DOHH2 (cell line): Measurements from ENCODE around the gene KIRREL2.

ENCODE experiments used
- H3F3A ChIP-seq: fragments of 200-600 bp; sonication (generic), shearing (Covaris generic); 2 replicates; pipeline ENCODE4 v1.6.0; 2016; ENCODE audit warnings: antibody characterized with exemption, mild to moderate bottlenecking; ENCODE audit not compliant: control insufficient read depth, insufficient read depth
- H3K27ac ChIP-seq: fragments of 200-600 bp; sonication (generic); 2 replicates; pipeline ENCODE4 v1.5.1; 2014; ENCODE audit warnings: low read depth, mild to moderate bottlenecking, low read length, moderate library complexity
- H3K27me3 ChIP-seq: fragments of 200-600 bp; sonication (generic); 2 replicates; pipeline ENCODE4 v1.6.1; 2014; ENCODE audit warnings: mild to moderate bottlenecking, low read length, mixed read lengths; ENCODE audit not compliant: control insufficient read depth
- H3K36me3 ChIP-seq: fragments of 200-600 bp; sonication (generic); 2 replicates; pipeline ENCODE4 v1.6.1; 2014; ENCODE audit warnings: mild to moderate bottlenecking, low read length, moderate library complexity, mixed read lengths; ENCODE audit not compliant: control insufficient read depth
- H3K4me1 ChIP-seq: fragments of 200-600 bp; sonication (generic); 2 replicates; pipeline ENCODE4 v1.6.1; 2014; ENCODE audit warnings: mild to moderate bottlenecking, low read length, mixed read lengths; ENCODE audit not compliant: control insufficient read depth
- H3K4me2 ChIP-seq: fragments of 200-600 bp; sonication (generic); 2 replicates; pipeline ENCODE4 v1.6.0; 2014; ENCODE audit warnings: mild to moderate bottlenecking, low read length, moderate library complexity
- H3K4me3 ChIP-seq: fragments of 200-600 bp; sonication (generic); 2 replicates; pipeline ENCODE4 v1.5.1; 2014; ENCODE audit warnings: mild to moderate bottlenecking, low read length, mixed read lengths
- H3K79me2 ChIP-seq: fragments of 200-600 bp; sonication (generic); 2 replicates; pipeline ENCODE4 v1.6.1; 2014; ENCODE audit warnings: mild to moderate bottlenecking, low read length, mixed read lengths; ENCODE audit not compliant: control insufficient read depth
- H3K9me2 ChIP-seq: fragments of 200-600 bp; sonication (generic); replicated peaks from 2 replicates; pipeline ENCODE4 v1.6.1; 2014; ENCODE audit warnings: mild to moderate bottlenecking, low read length, mixed read lengths; ENCODE audit not compliant: control insufficient read depth
- H3K9me3 ChIP-seq: fragments of 200-600 bp; sonication (generic); 2 replicates; pipeline ENCODE4 v1.6.1; 2014; ENCODE audit warnings: antibody characterized with exemption, low read length, mixed read lengths; ENCODE audit not compliant: control insufficient read depth, insufficient read depth
- H4K20me1 ChIP-seq: fragments of 200-600 bp; sonication (generic); 2 replicates; pipeline ENCODE4 v1.6.0; 2014; ENCODE audit warnings: low read depth, mild to moderate bottlenecking, antibody characterized with exemption, low read length, moderate library complexity; ENCODE audit not compliant: control insufficient read depth, insufficient read depth
- EZH2phosphoT487 ChIP-seq: fragments of 200-600 bp; sonication (generic); IDR thresholded peaks from 2 replicates; pipeline ENCODE4 v1.6.1; 2017; ENCODE audit warnings: borderline replicate concordance, mild to moderate bottlenecking, antibody characterized with exemption, low read length, moderate library complexity, mixed read lengths
- TF ChIP-seq, protein P1 (sequence below): fragments of 200-600 bp; sonication (generic); IDR thresholded peaks from one replicate; pipeline ENCODE4 v1.5.1; 2014; ENCODE audit warnings: antibody characterized with exemption, mild to moderate bottlenecking, low read depth, low read length; ENCODE audit not compliant: poor library complexity, severe bottlenecking

Gene KIRREL2

DNA sequence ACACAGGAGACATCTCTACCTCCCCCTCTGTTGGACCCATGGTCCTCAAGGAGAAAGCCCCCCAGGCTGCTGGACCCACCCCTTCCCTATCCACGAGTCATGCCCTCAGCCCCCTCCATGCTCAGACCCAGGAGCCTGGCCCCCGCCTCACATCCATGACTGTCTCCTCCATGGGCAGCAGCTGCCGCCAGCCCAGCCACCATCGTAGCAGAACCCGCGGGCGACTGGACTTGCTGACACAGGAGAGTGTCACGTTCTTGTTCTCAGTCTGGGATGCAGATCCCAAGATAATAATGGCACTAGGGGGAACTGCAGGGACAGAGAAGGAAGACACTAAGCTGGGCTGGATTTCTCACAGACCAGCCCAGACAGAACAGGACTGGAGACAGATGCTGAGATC lies 8.2 kb upstream of the KIRREL2 start:
- H3F3A ChIP-seq = no peaks in the 10 kb centered on the region
- H3K9me3 ChIP-seq = no peaks in the 10 kb centered on the region
- no peaks in the 10 kb centered on the region for H3K79me2 ChIP-seq
- H3K4me2 ChIP-seq = no peak overlapping the region
- no peaks in the 10 kb centered on the region for H3K4me1 ChIP-seq
- H4K20me1 ChIP-seq = no peaks in the 10 kb centered on the region
- TF ChIP-seq, protein P1, sequence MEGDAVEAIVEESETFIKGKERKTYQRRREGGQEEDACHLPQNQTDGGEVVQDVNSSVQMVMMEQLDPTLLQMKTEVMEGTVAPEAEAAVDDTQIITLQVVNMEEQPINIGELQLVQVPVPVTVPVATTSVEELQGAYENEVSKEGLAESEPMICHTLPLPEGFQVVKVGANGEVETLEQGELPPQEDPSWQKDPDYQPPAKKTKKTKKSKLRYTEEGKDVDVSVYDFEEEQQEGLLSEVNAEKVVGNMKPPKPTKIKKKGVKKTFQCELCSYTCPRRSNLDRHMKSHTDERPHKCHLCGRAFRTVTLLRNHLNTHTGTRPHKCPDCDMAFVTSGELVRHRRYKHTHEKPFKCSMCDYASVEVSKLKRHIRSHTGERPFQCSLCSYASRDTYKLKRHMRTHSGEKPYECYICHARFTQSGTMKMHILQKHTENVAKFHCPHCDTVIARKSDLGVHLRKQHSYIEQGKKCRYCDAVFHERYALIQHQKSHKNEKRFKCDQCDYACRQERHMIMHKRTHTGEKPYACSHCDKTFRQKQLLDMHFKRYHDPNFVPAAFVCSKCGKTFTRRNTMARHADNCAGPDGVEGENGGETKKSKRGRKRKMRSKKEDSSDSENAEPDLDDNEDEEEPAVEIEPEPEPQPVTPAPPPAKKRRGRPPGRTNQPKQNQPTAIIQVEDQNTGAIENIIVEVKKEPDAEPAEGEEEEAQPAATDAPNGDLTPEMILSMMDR = no peak
- no peak for TF ChIP-seq EZH2phosphoT487
- H3K27ac ChIP-seq = no peak overlapping the region
- H3K27me3 ChIP-seq = peaks cover 9% of the 10 kb centered on the region
- H3K36me3 ChIP-seq = no peaks in the 10 kb centered on the region
- no peaks in the 10 kb centered on the region for H3K9me2 ChIP-seq
- H3K4me3 ChIP-seq = no peak overlapping the region

DNA sequence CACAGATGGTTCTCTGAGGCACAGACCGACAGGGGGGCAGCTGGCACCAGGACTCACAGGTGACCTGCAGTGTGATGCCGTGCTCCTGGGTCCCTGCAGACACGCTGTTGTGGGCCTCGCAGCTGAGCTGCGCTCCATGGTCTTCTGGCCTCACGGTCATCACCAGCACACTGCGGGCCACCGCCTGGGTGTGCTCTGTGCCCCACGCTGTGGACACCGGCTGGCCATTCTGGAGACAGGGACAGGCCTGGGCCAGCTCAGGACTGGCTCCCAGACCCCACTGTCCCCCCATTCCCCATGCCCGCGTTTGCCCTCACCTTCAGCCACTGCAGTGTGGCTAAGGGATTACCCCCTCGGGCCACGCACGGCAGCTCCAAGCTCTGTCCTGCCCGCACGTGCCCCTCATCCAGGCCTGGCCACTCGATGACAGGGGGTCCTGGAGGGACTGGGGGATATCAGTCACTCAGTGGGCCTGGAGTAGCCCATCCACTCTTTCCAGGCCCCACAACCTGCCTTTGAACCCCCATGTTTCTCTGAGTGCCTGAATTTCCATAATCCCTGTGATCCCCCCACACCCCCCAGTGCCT lies 7.7 kb upstream of the KIRREL2 start:
- peaks cover 9% of the 10 kb centered on the region for H3K27me3 ChIP-seq
- no peaks in the 10 kb centered on the region for H3K4me1 ChIP-seq
- TF ChIP-seq, protein P1 = no peak
- no peak for TF ChIP-seq EZH2phosphoT487
- H3F3A ChIP-seq = no peaks in the 10 kb centered on the region
- H3K9me2 ChIP-seq = no peaks in the 10 kb centered on the region
- H3K79me2 ChIP-seq = no peaks in the 10 kb centered on the region
- H4K20me1 ChIP-seq = no peaks in the 10 kb centered on the region
- H3K4me3 ChIP-seq = no peak overlapping the region
- no peak overlapping the region for H3K27ac ChIP-seq
- no peaks in the 10 kb centered on the region for H3K9me3 ChIP-seq
- H3K4me2 ChIP-seq = no peak overlapping the region
- no peaks in the 10 kb centered on the region for H3K36me3 ChIP-seq

DNA sequence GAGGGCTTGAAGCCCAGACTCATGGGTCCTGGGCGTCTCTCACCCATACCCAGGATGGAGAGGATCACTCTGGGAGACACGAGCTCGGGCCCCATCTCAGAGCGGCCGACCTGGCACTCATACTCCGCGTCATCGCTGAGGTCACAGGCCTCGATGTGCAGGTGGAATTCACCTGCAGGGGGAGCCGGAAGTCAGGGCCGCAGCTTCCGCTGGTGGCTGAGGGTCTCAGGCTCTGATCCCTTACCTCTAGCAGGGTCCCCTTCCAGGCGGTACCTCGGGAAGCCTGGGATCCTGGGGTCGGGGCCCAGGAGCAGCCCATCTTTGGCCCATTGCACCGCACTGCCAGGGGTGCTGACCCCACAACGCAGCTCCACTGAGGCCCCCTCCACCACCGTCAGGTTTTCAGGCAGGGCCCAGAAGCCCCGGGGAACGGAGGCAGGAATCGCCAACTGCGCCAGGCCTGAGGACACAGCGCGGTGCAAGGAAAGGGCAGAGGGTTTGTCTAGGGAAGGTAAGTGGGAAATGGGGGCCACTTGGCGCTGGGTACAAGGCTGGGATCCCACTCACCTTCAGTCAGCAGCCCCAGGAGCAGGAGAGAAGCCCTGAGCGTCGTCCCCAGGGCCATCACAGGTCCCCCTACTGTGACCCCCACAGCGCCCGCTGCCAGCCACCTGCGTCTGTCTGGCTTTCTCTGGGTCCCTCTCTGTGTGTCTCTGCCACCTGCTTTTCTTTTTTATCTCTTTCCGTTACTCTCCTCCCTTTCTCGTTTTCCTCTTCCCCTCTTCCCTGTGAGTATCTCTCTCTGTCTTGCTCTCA lies 5.3 kb upstream of the KIRREL2 start:
- H3F3A ChIP-seq = no peaks in the 10 kb centered on the region
- no peak overlapping the region for H3K27ac ChIP-seq
- H3K4me3 ChIP-seq = no peak overlapping the region
- no peaks in the 10 kb centered on the region for H3K79me2 ChIP-seq
- peaks cover 8% of the 10 kb centered on the region for H3K4me1 ChIP-seq
- no peaks in the 10 kb centered on the region for H3K36me3 ChIP-seq
- H3K27me3 ChIP-seq = peaks cover 13% of the 10 kb centered on the region
- H3K4me2 ChIP-seq = no peak overlapping the region
- H3K9me2 ChIP-seq = no peaks in the 10 kb centered on the region
- TF ChIP-seq EZH2phosphoT487 = no peak
- TF ChIP-seq, protein P1 = peak; percentile 57
- no peaks in the 10 kb centered on the region for H3K9me3 ChIP-seq
- H4K20me1 ChIP-seq = no peaks in the 10 kb centered on the region
